AG04449 (cell line): ENCODE results near the gene HOXB6.

Experiments
- CTCF ChIA-PET: fragments of 350-600 bp; formaldehyde crosslinking; extraction: SDS; loops from one replicate; lab custom pipeline; 2021; ENCODE audit warnings: antibody characterized with exemption; lab: Yijun Ruan, JAX
- POLR2A ChIA-PET: fragments of 400-600, 350-600 bp; formaldehyde crosslinking; extraction: SDS; loops from one replicate; lab custom pipeline; 2020; ENCODE audit warnings: antibody characterized with exemption, inconsistent platforms; lab: Yijun Ruan, JAX
- DNase-seq: peaks from one replicate; pipeline ENCODE4 v3.0.0-alpha.2; 2010; ENCODE audit warnings: low read depth, low spot score
- H3K4me3 ChIP-seq: 2 replicates; pipeline ENCODE4 v1.5.1; 2011; ENCODE audit warnings: low read depth, mild to moderate bottlenecking, control low read depth, low read length
- CTCF ChIP-seq: IDR thresholded peaks from one replicate; pipeline ENCODE4 v1.5.1; 2011; ENCODE audit warnings: mild to moderate bottlenecking, moderate library complexity, low read length, control low read depth, inconsistent platforms; ENCODE audit not compliant: insufficient read depth; ENCODE audit errors: missing control alignments

The HOXB6 gene

GRCh38 chr17:48594538-48595277 lies 10.1 kb downstream of the HOXB6 start:
- no peak for TF ChIP-seq CTCF
- ChIA-PET POLR2A (interaction anchor here (1.0 to 3.3 kb wide), 7 partner anchors 12 to 48 kb away, joined by 3 to 14 read pairs (median 4); no protein-coding TSS in a partner anchor), CTCF (interaction anchor here (0.6 to 8.4 kb wide), 20 partner anchors 15 to 379 kb away, joined by 3 to 80 read pairs (median 6); partner anchors contain the start of gene HOXB8)
- no peak for DNase-seq
- peak overlapping the region; percentile 76 for H3K4me3 ChIP-seq

GRCh38 chr17:48593840-48594537 lies 10.8 kb downstream of the HOXB6 start:
- ChIA-PET CTCF (interaction anchor here (0.7 to 8.4 kb wide), 32 partner anchors 16 to 442 kb away, joined by 3 to 80 read pairs (median 6); partner anchors contain the start of gene HOXB8), POLR2A (interaction anchor here (0.5 to 3.3 kb wide), 11 partner anchors 11 to 52 kb away, joined by 3 to 14 read pairs (median 5); no protein-coding TSS in a partner anchor)
- H3K4me3 ChIP-seq = peak overlapping the region; percentile 76
- DNase-seq = peak; percentile 63
- TF ChIP-seq CTCF = peak; percentile 99

GRCh38 chr17:48593126-48593829 lies 11.5 kb downstream of the HOXB6 start, which contains the start of gene HOXB5:
Gene HOXB5 (minus strand): TSS chr17:48593779. CDS start chr17:48593682, 97 bp downstream.
- CTCF ChIA-PET = interaction anchor here (0.6 to 8.4 kb wide), 36 partner anchors 14 to 441 kb away, joined by 3 to 80 read pairs (median 6); partner anchors contain the start of gene HOXB8
- TF ChIP-seq CTCF = no peak
- POLR2A ChIA-PET = interaction anchor here (0.8 to 3.3 kb wide), 16 partner anchors 17 to 257 kb away, joined by 3 to 14 read pairs (median 5); partner anchors contain the start of gene HOXB8
- peak within 1 kb of the TSS; percentile 76 for H3K4me3 ChIP-seq
- no peak for DNase-seq

- POLR2A ChIA-PET = interaction anchor here (1.0 to 3.3 kb wide), 13 partner anchors 17 to 256 kb away, joined by 3 to 14 read pairs (median 5); partner anchors contain the start of gene HOXB8
- no peak for DNase-seq
- peak overlapping the region; percentile 76 for H3K4me3 ChIP-seq
- no peak for TF ChIP-seq CTCF
- CTCF ChIA-PET = interaction anchor here (0.8 to 8.4 kb wide), 29 partner anchors 17 to 441 kb away, joined by 3 to 80 read pairs (median 6); partner anchors contain the start of gene HOXB8
Measured at GRCh38 chr17:48592577-48592976, 12.2 kb downstream of the HOXB6 start.

- no peak for DNase-seq
- CTCF ChIA-PET = interaction anchor here (1.0 to 8.4 kb wide), 18 partner anchors 15 to 328 kb away, joined by 3 to 80 read pairs (median 10); partner anchors contain the start of gene HOXB8
- POLR2A ChIA-PET = interaction anchor here (0.6 to 3.3 kb wide), 9 partner anchors 18 to 240 kb away, joined by 3 to 14 read pairs (median 4); partner anchors contain the start of gene HOXB8
- TF ChIP-seq CTCF = no peak
- peak overlapping the region; percentile 76 for H3K4me3 ChIP-seq
Measured at GRCh38 chr17:48592057-48592514, 12.7 kb downstream of the HOXB6 start.
